ENCODE results near the gene CREBRF. TPM values are rescaled to one million over a fixed set of nuclear protein-coding genes. Genes with fewer than 3 reads are reported as not detected.
"Not testable (repeated sequence)": the region's sequence is repeated elsewhere in the genome, so short reads cannot be mapped to it uniquely, and the experiment has no call there.

The CREBRF gene
- total RNA-seq, 1 donor from 2014 or later: 18.4 TPM

- no peak for DNase-seq (ENCODE audit: low spot score)
Measured at GRCh38 chr5:173078878-173079277, 22.7 kb downstream of the CREBRF start.

- DNase-seq (ENCODE audit: low spot score): no peak
Measured at GRCh38 chr5:173089581-173089980, 33.4 kb downstream of the CREBRF start.

GRCh38 chr5:173090639-173091038 lies 34.5 kb downstream of the CREBRF start:
- DNase-seq (ENCODE audit: low spot score): no peak

- DNase-seq (ENCODE audit: low spot score): no peak
Measured at GRCh38 chr5:173091981-173092380, 35.8 kb downstream of the CREBRF start.

GRCh38 chr5:173093606-173094005 lies 37.5 kb downstream of the CREBRF start:
- no peak for DNase-seq (ENCODE audit: low spot score)

GRCh38 chr5:173094012-173094661 lies 38.0 kb downstream of the CREBRF start:
- no peak for DNase-seq (ENCODE audit: low spot score)

- no peak for DNase-seq (ENCODE audit: low spot score)
Measured at GRCh38 chr5:173098787-173099186, 42.6 kb downstream of the CREBRF start.

- DNase-seq (ENCODE audit: low spot score): no peak
Measured at GRCh38 chr5:173099461-173099860, 43.3 kb downstream of the CREBRF start.

- no peak for DNase-seq (ENCODE audit: low spot score)
Measured at GRCh38 chr5:173101245-173101644, 45.1 kb downstream of the CREBRF start.

GRCh38 chr5:173103411-173103810 lies 47.3 kb downstream of the CREBRF start:
- no peak for DNase-seq (ENCODE audit: low spot score)

- DNase-seq (ENCODE audit: low spot score): no peak
Measured at GRCh38 chr5:173108914-173109313, 52.8 kb downstream of the CREBRF start.

GRCh38 chr5:173114536-173114935 lies 58.4 kb downstream of the CREBRF start:
- no peak for DNase-seq (ENCODE audit: low spot score)

GRCh38 chr5:173119719-173120118 lies 63.6 kb downstream of the CREBRF start:
- no peak for DNase-seq (ENCODE audit: low spot score)

- DNase-seq (ENCODE audit: low spot score): no peak
Measured at GRCh38 chr5:173123416-173123815, 67.3 kb downstream of the CREBRF start.

GRCh38 chr5:173132166-173132565 lies 76.0 kb downstream of the CREBRF start:
- DNase-seq (ENCODE audit: low spot score): not testable (repeated sequence)

- no peak for DNase-seq (ENCODE audit: low spot score)
Measured at GRCh38 chr5:173138707-173139106, 82.6 kb downstream of the CREBRF start.

GRCh38 chr5:173139631-173140030 lies 83.5 kb downstream of the CREBRF start:
- no peak for DNase-seq (ENCODE audit: low spot score)

GRCh38 chr5:173140769-173141168 lies 84.6 kb downstream of the CREBRF start:
- no peak for DNase-seq (ENCODE audit: low spot score)

GRCh38 chr5:173143567-173143966 lies 87.4 kb downstream of the CREBRF start:
- peak; percentile 53 for DNase-seq (ENCODE audit: low spot score)

- DNase-seq (ENCODE audit: low spot score): peak; percentile 96
Measured at GRCh38 chr5:173144200-173145176, 88.3 kb downstream of the CREBRF start, which contains the start of gene BNIP1. BNIP1 (plus strand) TSS chr5:173144531; CDS start chr5:173144546, 15 bp downstream.

GRCh38 chr5:173148354-173148753 lies 92.2 kb downstream of the CREBRF start:
- DNase-seq (ENCODE audit: low spot score): peak; percentile 60

- no peak for DNase-seq (ENCODE audit: low spot score)
Measured at GRCh38 chr5:173152547-173152946, 96.4 kb downstream of the CREBRF start.

Measured in mesenteric fat pad (tissue), 1 donor.